Heart left ventricle (tissue), 16 donors: ENCODE results near the gene TSEN54. TPM values are rescaled to one million over a fixed set of nuclear protein-coding genes. Genes with fewer than 3 reads are reported as not detected.

ENCODE experiments used
- ATAC-seq, 4 donors: fragments of 200-7000 bp; cut with Tn5 transposase; one replicate each; pipeline ENCODE4 v1.9.1; 2020 to 2022; ENCODE audit warnings: moderate library complexity in 4 of 4, mild to moderate bottlenecking in 3 of 4, moderate number of reproducible peaks in 1 of 4
- DNase-seq, 5 donors: peaks; one replicate each; pipeline ENCODE4 v3.0.0-alpha.2; 2020
- H3K27ac ChIP-seq, 12 donors: fragments of 200-600 bp; sonication (generic) in 4 of 12; one replicate each; pipeline versions ENCODE4 v1.5.0 to v1.8.0; 2016 to 2022; ENCODE audit warnings: mild to moderate bottlenecking in 2 of 12
- H3K27me3 ChIP-seq, 9 donors: fragments of 200-600 bp; sonication (generic) in 2 of 9; one replicate each; pipeline versions ENCODE4 v1.5.1 to v1.8.0; 2016 to 2022; ENCODE audit warnings: mild to moderate bottlenecking in 3 of 9
- H3K36me3 ChIP-seq, 9 donors: fragments of 200-600 bp; sonication (generic) in 2 of 9; one replicate each; pipeline versions ENCODE4 v1.5.0 to v1.8.0; 2018 to 2022; ENCODE audit warnings: mild to moderate bottlenecking in 2 of 9
- H3K4me1 ChIP-seq, 12 donors: fragments of 200-600 bp; sonication (generic) in 4 of 12; one replicate each; pipeline versions ENCODE4 v1.5.0 to v1.8.0; 2016 to 2022; ENCODE audit warnings: mild to moderate bottlenecking in 3 of 12
- H3K4me3 ChIP-seq, 12 donors: fragments of 200-600 bp; sonication (generic) in 4 of 12; one replicate each; pipeline versions ENCODE4 v1.5.0 to v1.8.0; 2017 to 2022; ENCODE audit warnings: mild to moderate bottlenecking in 9 of 12, moderate library complexity in 4 of 12
- H3K9me3 ChIP-seq, 12 donors: fragments of 200-600 bp; sonication (generic) in 4 of 12; one replicate each; pipeline versions ENCODE4 v1.5.0 to v1.8.0; 2016 to 2022; ENCODE audit warnings: mild to moderate bottlenecking in 1 of 12
- CTCF ChIP-seq, 12 donors: fragments of 200-600 bp; sonication (generic) in 4 of 12; IDR thresholded peaks; one replicate each; pipeline versions ENCODE4 v1.5.0 to v1.8.0; 2018 to 2022; ENCODE audit warnings: antibody characterized with exemption in 12 of 12, mild to moderate bottlenecking in 5 of 12
- POLR2A ChIP-seq, 2 donors: fragments of 450-650 bp; IDR thresholded peaks; one replicate each; pipeline ENCODE4 v1.6.1; 2017; ENCODE audit warnings: antibody characterized with exemption in 2 of 2, mild to moderate bottlenecking in 2 of 2, moderate library complexity in 2 of 2
- whole genome bisulfite sequencing, 4 donors: extraction: QIAGEN DNeasy Blood & Tissue Kit in 2 of 4; methylation state at CpG; one replicate each; pipeline versions ENCODE4 v1.1.5 to v1.1.7; 2013 to 2018; 5-methylcytosine and 5-hydroxymethylcytosine counted together
- intact Hi-C, 10 donors: fragments of 100-400 bp; cut with DNase I; formaldehyde crosslinking; loops; one replicate each; pipeline versions ENCODE4 v1.11.1 to v1.14.2; 2022
- polyA plus RNA-seq, 2 donors: library from polyadenylated mRNA; stranded (reverse); fragments of 200-250 nt; gene quantifications; one replicate each; pipeline ENCODE4 v1.2.3, GENCODE V29; 2013
- total RNA-seq, 9 donors: library from RNA; depleted of rRNA in 2 of 9; stranded (reverse); fragments of >200 nt in 2 of 9; fragmentation: NEBNext Ultra II Directional in 3 of 9; extraction: Animal tissue kit (Norgen Biotek cat#: 25700) in 3 of 9; gene quantifications; one replicate each; pipeline versions ENCODE4 v1.1.0 to v1.2.4, GENCODE V29; 2016 to 2023
- donor health status: ischemic (EF 13 %, LVEDD 7.1; RV severe dilation, severe dysfunction).
- donor health status: healthy with polysubstance abuse.
- donor health status: DM: no; HTN: yes; CAD: no.
- donor health status: DM: no; HTN: no; CAD: no.
- donor health status: ischemic (EF 25% LVEDD 6.9; RV normal size, moderate dysfunction).
- donor health status: ischemic (EF 25% LVEDD 5.7; RV mildly dilated, moderate dysfunction).
- donor health status: healthy.
- donor health status: DM: yes; HTN: yes; CAD: no.
- donor health status: ischemic (EF 35%, LVEDD 5.7; RV mildly dilated, moderate dysfunction).
- donor health status: nonischemic (EF 11% LVEDD 7.7; RV severe dilation, severe dysfunction).
- donor health status: DM: yes; HTN: yes; CAD: no.
- donor health status: PGD.
- donor health status: ischemic (EF 29% LVEDD 5.4; RV normal size, mild dysfunction).
- donor health status: nonischemic (EF 23%, LVEDD 6.1; RV moderate dilation, normal function).

The TSEN54 gene
- total and polyA plus RNA-seq, 11 donors = 4.0 to 12.4 (median 9.4) TPM

GRCh38 chr17:75546181-75546580 lies 29.9 kb downstream of the TSEN54 start:
- 72 to 82% (median 73%) methylated on average over 13 of the region's 13 CpGs for WGBS, 4 donors
- ATAC-seq = no peak
- no peak for DNase-seq

GRCh38 chr17:75547091-75547490 lies 30.8 kb downstream of the TSEN54 start:
- Histone ChIP-seq H3K27me3 (no peaks in the 10 kb centered on the region), H3K4me1 (no peaks in the 10 kb centered on the region), H3K27ac (no peak overlapping the region), H3K9me3 (no peaks in the 10 kb centered on the region), H3K4me3 (no peak overlapping the region), H3K36me3 (no peaks in the 10 kb centered on the region)
- 91 to 100% (median 94%) methylated on average over 7 to 9 of the region's 9 CpGs for WGBS, 4 donors
- no peak for DNase-seq
- TF ChIP-seq CTCF (IDR thresholded peaks at IDR 0.05) (no peak), POLR2A (IDR thresholded peaks at IDR 0.05) (no peak)
- ATAC-seq = no peak
- intact Hi-C loops = no loop called here

More at GRCh38 chr17:75546181-75546580, 29.9 kb downstream of the TSEN54 start:
- Histone ChIP-seq H3K9me3 (no peaks in the 10 kb centered on the region), H3K36me3 (no peaks in the 10 kb centered on the region), H3K27ac (no peak overlapping the region), H3K27me3 (no peaks in the 10 kb centered on the region), H3K4me1 (no peaks in the 10 kb centered on the region), H3K4me3 (no peak overlapping the region)
- no peak for TF ChIP-seq POLR2A (IDR thresholded peaks at IDR 0.05)
- no peak for TF ChIP-seq CTCF (IDR thresholded peaks at IDR 0.05)
- intact Hi-C loops = no loop called here

- no peak for DNase-seq
- ATAC-seq = no peak
- H3K4me1 ChIP-seq = peaks cover 0 to 6% (median 0%) of the 10 kb centered on the region in 12 donors
- no peaks in the 10 kb centered on the region for H3K36me3 ChIP-seq
- H3K27ac ChIP-seq = no peak overlapping the region
- 80 to 91% (median 84%) methylated on average over 5 of the region's 5 CpGs for WGBS, 4 donors
- H3K4me3 ChIP-seq = no peak overlapping the region
- no peaks in the 10 kb centered on the region for H3K9me3 ChIP-seq
- TF ChIP-seq POLR2A (IDR thresholded peaks at IDR 0.05) (no peak), CTCF (IDR thresholded peaks at IDR 0.05) (no peak)
- no peaks in the 10 kb centered on the region for H3K27me3 ChIP-seq
- intact Hi-C loops = no loop called here
Observed at GRCh38 chr17:75548813-75549212, 32.5 kb downstream of the TSEN54 start.

GRCh38 chr17:75549246-75550138 lies 33.2 kb downstream of the TSEN54 start:
- WGBS, 4 donors = 64 to 72% (median 66%) methylated on average over 12 to 22 of the region's 22 CpGs
- no peaks in the 10 kb centered on the region for H3K36me3 ChIP-seq
- intact Hi-C loops = no loop called here
- H3K27me3 ChIP-seq = no peaks in the 10 kb centered on the region
- ATAC-seq (peak; percentile 45 to 72 (median 58)), DNase-seq (no peak)
- TF ChIP-seq CTCF (IDR thresholded peaks at IDR 0.05) = no peak
- no peak for TF ChIP-seq POLR2A (IDR thresholded peaks at IDR 0.05)
- H3K9me3 ChIP-seq = no peaks in the 10 kb centered on the region
- no peak overlapping the region for H3K4me3 ChIP-seq
- H3K27ac ChIP-seq = no peak overlapping the region
- peaks cover 0 to 6% (median 0%) of the 10 kb centered on the region in 12 donors for H3K4me1 ChIP-seq
